Panc1 (cell line): ENCODE data around the gene ALLC. TPM values are rescaled to one million over a fixed set of nuclear protein-coding genes. Genes with fewer than 3 reads are reported as not detected.

ENCODE experiments used
- ATAC-seq: fragments of 200-7000 bp; cut with Tn5 transposase; 2 replicates; pipeline ENCODE4 v1.9.1; 2020; ENCODE audit warnings: mild to moderate bottlenecking, moderate library complexity
- BruUV-seq: library from RNA; stranded (reverse); fragments of 400-500 nt; replicated peaks from 2 replicates; lab custom pipeline; 2021; lab: Mats Ljungman, UMichigan
- CTCF ChIA-PET: fragments of 300-600 bp; sonication (Branson Sonifier 250); formaldehyde crosslinking; loops from one replicate; lab custom pipeline; 2022; ENCODE audit warnings: antibody characterized with exemption; lab: Charles Lee
- POLR2A ChIA-PET: fragments of 300-600 bp; sonication (Branson Sonifier 250); formaldehyde crosslinking; loops from one replicate; lab custom pipeline; 2022; ENCODE audit warnings: antibody characterized with exemption; lab: Charles Lee
- DNase-seq: peaks from one replicate; pipeline ENCODE4 v3.0.0-alpha.2; 2010; ENCODE audit warnings: low read depth, low spot score
- H3K27ac ChIP-seq: 2 replicates; pipeline ENCODE4 v1.5.1; 2011; ENCODE audit warnings: mild to moderate bottlenecking, low read length, inconsistent platforms
- H3K27me3 ChIP-seq: fragments of 200-500 bp; sonication (Bioruptor generic); 2 replicates; pipeline ENCODE4 v1.6.0; 2014; ENCODE audit warnings: low read length, inconsistent platforms; ENCODE audit not compliant: control insufficient read depth, insufficient read depth
- H3K36me3 ChIP-seq: fragments of 200-500 bp; sonication (Bioruptor generic); 2 replicates; pipeline ENCODE4 v1.5.1; 2014; ENCODE audit warnings: inconsistent platforms, mild to moderate bottlenecking, low read length, moderate library complexity; ENCODE audit not compliant: control insufficient read depth, insufficient read depth
- H3K4me1 ChIP-seq: 2 replicates; pipeline ENCODE4 v1.5.1; 2011; ENCODE audit warnings: inconsistent platforms, mild to moderate bottlenecking, low read length, moderate library complexity; ENCODE audit not compliant: control insufficient read depth, insufficient read depth
- H3K4me3 ChIP-seq, 2 experiments: 2 replicates each; pipeline ENCODE4 v1.5.1; 2011 to 2012; ENCODE audit warnings: low read depth in 2 of 2, low read length in 2 of 2, mild to moderate bottlenecking in 2 of 2, inconsistent platforms in 1 of 2, moderate library complexity in 1 of 2
- H3K9me3 ChIP-seq: fragments of 200-500 bp; sonication (Bioruptor generic); 2 replicates; pipeline ENCODE4 v1.5.1; 2014; ENCODE audit warnings: low read depth, mild to moderate bottlenecking, inconsistent platforms, low read length, moderate library complexity; ENCODE audit not compliant: control insufficient read depth, insufficient read depth
- POLR2AphosphoS5 ChIP-seq: IDR thresholded peaks from 2 replicates; pipeline ENCODE4 v1.6.1; 2012; ENCODE audit warnings: mild to moderate bottlenecking, low read depth, low read length, moderate library complexity
- REST ChIP-seq, 2 experiments: IDR thresholded peaks; 2 replicates each; pipeline ENCODE4 v1.6.1; 2011 to 2012; ENCODE audit warnings: low read depth in 2 of 2, control low read depth in 1 of 2, low read length in 1 of 2, mild to moderate bottlenecking in 1 of 2, moderate library complexity in 1 of 2; ENCODE audit not compliant: insufficient read depth in 1 of 2
- SIN3A ChIP-seq: IDR thresholded peaks from 2 replicates; pipeline ENCODE4 v1.6.1; 2012; ENCODE audit warnings: low read depth, mild to moderate bottlenecking, low read length, moderate library complexity, borderline replicate concordance; ENCODE audit not compliant: insufficient read depth
- TCF7L2 ChIP-seq: IDR thresholded peaks from 2 replicates; pipeline ENCODE4 v1.6.1; 2011; ENCODE audit warnings: mild to moderate bottlenecking, low read depth, low read length, inconsistent platforms
- in situ Hi-C: cut with HindIII; loops from 2 replicates; pipeline ENCODE4 v1.10.0; 2016; ENCODE audit warnings: low sequenced_read_pairs, low pct_unique_long_range_greater_than_20kb
- intact Hi-C: fragments of 100-400 bp; cut with micrococcal nuclease; formaldehyde crosslinking; loops from one replicate; pipeline ENCODE4 v1.10.0; 2022; ENCODE audit not compliant: unreplicated experiment
- total RNA-seq: library from RNA; stranded (reverse); gene quantifications from one replicate; pipeline ENCODE4 v1.2.1, GENCODE V29; 2021; ENCODE audit not compliant: unreplicated experiment
- TF ChIP-seq, protein P1 (sequence below): fragments of 450-650 bp; IDR thresholded peaks from 2 replicates; pipeline ENCODE4 v1.5.1; 2017; ENCODE audit warnings: mild to moderate bottlenecking

The ALLC gene
- total RNA-seq, 1 experiment from 2014 or later: not detected

DNA sequence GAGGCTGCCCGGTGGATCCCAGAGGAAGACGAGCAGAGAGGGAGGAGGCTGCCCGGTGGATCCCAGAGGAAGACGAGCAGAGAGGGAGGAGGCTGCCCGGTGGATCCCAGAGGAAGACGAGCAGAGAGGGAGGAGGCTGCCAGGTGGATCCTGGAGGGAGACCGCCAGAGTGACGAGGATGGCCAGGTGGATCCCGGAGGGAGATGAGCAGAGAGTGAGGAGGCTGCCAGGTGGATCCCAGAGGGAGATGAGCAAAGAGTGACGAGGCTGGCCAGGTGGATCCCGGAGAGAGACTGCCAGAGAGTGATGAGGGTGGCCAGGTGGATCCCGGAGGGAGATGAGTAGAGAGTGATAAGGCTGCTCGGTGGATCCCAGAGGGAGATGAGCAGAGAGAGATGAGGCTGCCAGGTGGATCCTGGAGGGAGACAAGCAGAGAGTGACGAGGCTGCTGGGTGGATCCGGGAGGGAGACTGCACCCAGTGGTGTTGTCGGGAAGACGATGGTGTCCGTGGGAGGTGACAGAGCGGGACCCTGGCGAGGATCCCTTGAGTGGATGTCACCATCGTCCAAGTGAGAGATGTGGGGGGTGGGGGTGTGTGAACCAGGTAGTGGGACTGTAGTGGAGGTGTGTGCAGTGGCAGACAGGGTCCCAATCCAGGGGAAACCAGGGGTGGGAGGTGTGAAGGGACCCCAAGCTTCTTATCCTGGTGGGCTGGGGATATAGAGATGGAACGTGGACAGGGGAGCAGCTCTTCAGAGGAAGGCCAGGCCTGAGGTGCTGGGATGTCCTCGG is 67.7 kb downstream of the ALLC start:
- ChIA-PET POLR2A (no interaction called here), CTCF (no interaction called here)
- Histone ChIP-seq H3K4me3 (no peak overlapping the region), H3K27me3 (peaks cover 8% of the 10 kb centered on the region), H3K9me3 (no peaks in the 10 kb centered on the region), H3K4me1 (no peaks in the 10 kb centered on the region), H3K36me3 (no peaks in the 10 kb centered on the region), H3K27ac (no peak overlapping the region)
- no peak for ATAC-seq
- no TSS peak for BruUV-seq
- DNase-seq: no peak
- TF ChIP-seq SIN3A: no peak
- intact Hi-C loops (no loop called here), in situ Hi-C loops (no loop called here)

GRCh38 chr2:3726511-3726910 is 68.5 kb downstream of the ALLC start:
- intact Hi-C loops: no loop called here
- no peak for DNase-seq

DNA sequence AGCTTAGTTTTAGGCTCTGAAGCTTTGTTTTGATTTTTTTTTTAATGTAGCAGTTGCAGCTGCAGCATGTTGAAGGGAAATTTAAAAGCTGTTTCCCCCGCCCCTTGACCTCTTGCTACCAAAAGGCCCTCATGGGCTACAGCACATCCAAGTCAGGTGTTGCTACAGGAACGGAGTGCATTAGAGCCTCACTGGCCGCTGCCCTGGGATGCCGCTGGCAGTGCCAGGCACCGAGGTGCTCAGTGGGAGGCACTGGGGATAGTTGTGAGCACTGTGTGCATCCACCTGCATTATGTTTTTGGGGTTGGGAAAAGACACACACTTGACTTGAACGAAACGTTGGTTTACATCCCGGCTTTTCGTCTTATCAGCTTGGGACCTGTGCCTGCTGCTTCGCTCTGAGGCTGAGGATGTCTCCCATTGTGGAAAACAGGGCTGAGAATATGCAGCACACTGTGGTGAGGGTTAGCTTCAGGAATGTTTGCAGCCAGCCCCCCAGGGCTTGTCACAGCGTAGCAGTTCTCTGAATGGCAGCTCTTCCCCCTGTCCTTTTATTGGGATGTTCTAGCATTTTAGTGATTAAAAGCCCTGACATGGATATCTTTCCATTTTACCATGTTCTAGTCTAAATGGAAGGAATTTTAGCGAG is 69.5 kb downstream of the ALLC start:
- ATAC-seq: no peak

More at GRCh38 chr2:3726511-3726910, 68.5 kb downstream of the ALLC start:
- Histone ChIP-seq H3K4me1 (no peaks in the 10 kb centered on the region), H3K36me3 (no peaks in the 10 kb centered on the region), H3K27me3 (peaks cover 8% of the 10 kb centered on the region), H3K27ac (no peak overlapping the region), H3K9me3 (no peaks in the 10 kb centered on the region), H3K4me3 (no peak overlapping the region)
- POLR2A ChIA-PET: no interaction called here
- in situ Hi-C loops: no loop called here
- BruUV-seq: no TSS peak
- TF ChIP-seq, protein P1, sequence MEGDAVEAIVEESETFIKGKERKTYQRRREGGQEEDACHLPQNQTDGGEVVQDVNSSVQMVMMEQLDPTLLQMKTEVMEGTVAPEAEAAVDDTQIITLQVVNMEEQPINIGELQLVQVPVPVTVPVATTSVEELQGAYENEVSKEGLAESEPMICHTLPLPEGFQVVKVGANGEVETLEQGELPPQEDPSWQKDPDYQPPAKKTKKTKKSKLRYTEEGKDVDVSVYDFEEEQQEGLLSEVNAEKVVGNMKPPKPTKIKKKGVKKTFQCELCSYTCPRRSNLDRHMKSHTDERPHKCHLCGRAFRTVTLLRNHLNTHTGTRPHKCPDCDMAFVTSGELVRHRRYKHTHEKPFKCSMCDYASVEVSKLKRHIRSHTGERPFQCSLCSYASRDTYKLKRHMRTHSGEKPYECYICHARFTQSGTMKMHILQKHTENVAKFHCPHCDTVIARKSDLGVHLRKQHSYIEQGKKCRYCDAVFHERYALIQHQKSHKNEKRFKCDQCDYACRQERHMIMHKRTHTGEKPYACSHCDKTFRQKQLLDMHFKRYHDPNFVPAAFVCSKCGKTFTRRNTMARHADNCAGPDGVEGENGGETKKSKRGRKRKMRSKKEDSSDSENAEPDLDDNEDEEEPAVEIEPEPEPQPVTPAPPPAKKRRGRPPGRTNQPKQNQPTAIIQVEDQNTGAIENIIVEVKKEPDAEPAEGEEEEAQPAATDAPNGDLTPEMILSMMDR: no peak
- TF ChIP-seq SIN3A: no peak
- no peak for TF ChIP-seq TCF7L2
- ATAC-seq: no peak
- CTCF ChIA-PET: no interaction called here

More for the DNA sequence above, 69.5 kb downstream of the ALLC start:
- DNase-seq: no peak
- no peaks in the 10 kb centered on the region for H3K4me1 ChIP-seq
- in situ Hi-C loops: no loop called here
- no peak for TF ChIP-seq REST (IDR thresholded peaks at IDR 0.05; ENCODE audit: insufficient read depth in 1 of 2, low read depth in 2 of 2, low read length in 1 of 2)
- TF ChIP-seq, protein P1: no peak
- TF ChIP-seq SIN3A: no peak
- TF ChIP-seq TCF7L2: no peak
- TF ChIP-seq POLR2AphosphoS5: no peak
- H3K36me3 ChIP-seq: no peaks in the 10 kb centered on the region
- peaks cover 5% of the 10 kb centered on the region; the same call in 1 of the 2 replicates for H3K27me3 ChIP-seq
- no peak overlapping the region for H3K27ac ChIP-seq
- no TSS peak for BruUV-seq
- H3K4me3 ChIP-seq: no peak overlapping the region
- intact Hi-C loops: no loop called here
- H3K9me3 ChIP-seq: no peaks in the 10 kb centered on the region
- ChIA-PET CTCF (interaction anchor here (1.2 to 1.4 kb wide), 2 partner anchors 35 to 53 kb away, joined by 5 to 6 read pairs; no protein-coding TSS in a partner anchor), POLR2A (no interaction called here)
